ENCODE data around the gene CEP126.

- TF ChIP-seq CSDC2 (CRISPR knock-in tag; IDR thresholded peaks at IDR 0.05) (no peak), PPARA (CRISPR knock-in tag; IDR thresholded peaks at IDR 0.05; ENCODE audit: borderline replicate concordance) (no peak), ZFP3 (CRISPR knock-in tag; IDR thresholded peaks at IDR 0.05) (no peak), TOX (CRISPR knock-in tag; IDR thresholded peaks at IDR 0.05; ENCODE audit: borderline replicate concordance) (no peak), ARNTL (CRISPR knock-in tag; IDR thresholded peaks at IDR 0.05; ENCODE audit: borderline replicate concordance, low read depth) (no peak), TCF4 (CRISPR knock-in tag; IDR thresholded peaks at IDR 0.05; ENCODE audit: borderline replicate concordance) (no peak), ZNF8 (CRISPR knock-in tag; IDR thresholded peaks at IDR 0.05) (no peak), BACH2 (CRISPR knock-in tag; IDR thresholded peaks at IDR 0.05; ENCODE audit: borderline replicate concordance) (no peak), ZNF565 (CRISPR knock-in tag; conservative IDR thresholded peaks at IDR 0.05; ENCODE audit: low read depth) (no peak), ISL1 (CRISPR knock-in tag; IDR thresholded peaks at IDR 0.05) (no peak), OSR1 (CRISPR knock-in tag; IDR thresholded peaks at IDR 0.05) (no peak)
- TF ChIP-seq, protein P1, sequence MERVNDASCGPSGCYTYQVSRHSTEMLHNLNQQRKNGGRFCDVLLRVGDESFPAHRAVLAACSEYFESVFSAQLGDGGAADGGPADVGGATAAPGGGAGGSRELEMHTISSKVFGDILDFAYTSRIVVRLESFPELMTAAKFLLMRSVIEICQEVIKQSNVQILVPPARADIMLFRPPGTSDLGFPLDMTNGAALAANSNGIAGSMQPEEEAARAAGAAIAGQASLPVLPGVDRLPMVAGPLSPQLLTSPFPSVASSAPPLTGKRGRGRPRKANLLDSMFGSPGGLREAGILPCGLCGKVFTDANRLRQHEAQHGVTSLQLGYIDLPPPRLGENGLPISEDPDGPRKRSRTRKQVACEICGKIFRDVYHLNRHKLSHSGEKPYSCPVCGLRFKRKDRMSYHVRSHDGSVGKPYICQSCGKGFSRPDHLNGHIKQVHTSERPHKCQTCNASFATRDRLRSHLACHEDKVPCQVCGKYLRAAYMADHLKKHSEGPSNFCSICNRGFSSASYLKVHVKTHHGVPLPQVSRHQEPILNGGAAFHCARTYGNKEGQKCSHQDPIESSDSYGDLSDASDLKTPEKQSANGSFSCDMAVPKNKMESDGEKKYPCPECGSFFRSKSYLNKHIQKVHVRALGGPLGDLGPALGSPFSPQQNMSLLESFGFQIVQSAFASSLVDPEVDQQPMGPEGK (CRISPR knock-in tag; IDR thresholded peaks at IDR 0.05; ENCODE audit: borderline replicate concordance) = no peak
- TF ChIP-seq, protein P2, sequence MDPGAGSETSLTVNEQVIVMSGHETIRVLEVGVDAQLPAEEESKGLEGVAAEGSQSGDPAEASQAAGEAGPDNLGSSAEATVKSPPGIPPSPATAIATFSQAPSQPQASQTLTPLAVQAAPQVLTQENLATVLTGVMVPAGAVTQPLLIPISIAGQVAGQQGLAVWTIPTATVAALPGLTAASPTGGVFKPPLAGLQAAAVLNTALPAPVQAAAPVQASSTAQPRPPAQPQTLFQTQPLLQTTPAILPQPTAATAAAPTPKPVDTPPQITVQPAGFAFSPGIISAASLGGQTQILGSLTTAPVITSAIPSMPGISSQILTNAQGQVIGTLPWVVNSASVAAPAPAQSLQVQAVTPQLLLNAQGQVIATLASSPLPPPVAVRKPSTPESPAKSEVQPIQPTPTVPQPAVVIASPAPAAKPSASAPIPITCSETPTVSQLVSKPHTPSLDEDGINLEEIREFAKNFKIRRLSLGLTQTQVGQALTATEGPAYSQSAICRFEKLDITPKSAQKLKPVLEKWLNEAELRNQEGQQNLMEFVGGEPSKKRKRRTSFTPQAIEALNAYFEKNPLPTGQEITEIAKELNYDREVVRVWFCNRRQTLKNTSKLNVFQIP (CRISPR knock-in tag; IDR thresholded peaks at IDR 0.05; ENCODE audit: borderline replicate concordance, low read depth) = no peak
Observed at GRCh38 chr11:102005306-102005705, 90.5 kb downstream of the CEP126 start.

All from SK-N-SH treated with all-trans-retinoic acid at 6 μM for 48 hours (cell line).